ENCODE data around the gene CYP2D6. TPM values are rescaled to one million over a fixed set of nuclear protein-coding genes. Genes with fewer than 3 reads are reported as not detected.

CYP2D6 gene
- total and polyA plus RNA-seq, 4 donors = 23.8 to 486 (median 205) TPM

- no peaks in the 10 kb centered on the region for H3K27me3 ChIP-seq (ENCODE audit: control insufficient read depth in 4 of 4, insufficient read depth in 4 of 4, low read length in 3 of 4)
- TF ChIP-seq JUND (IDR thresholded peaks at IDR 0.05) (no peak), RXRA (IDR thresholded peaks at IDR 0.05) (no peak), HNF4G (IDR thresholded peaks at IDR 0.05) (no peak), SP1 (IDR thresholded peaks at IDR 0.05) (no peak), EGR1 (IDR thresholded peaks at IDR 0.05; ENCODE audit: low read depth in 2 of 2) (no peak)
- TF ChIP-seq, protein P1, sequence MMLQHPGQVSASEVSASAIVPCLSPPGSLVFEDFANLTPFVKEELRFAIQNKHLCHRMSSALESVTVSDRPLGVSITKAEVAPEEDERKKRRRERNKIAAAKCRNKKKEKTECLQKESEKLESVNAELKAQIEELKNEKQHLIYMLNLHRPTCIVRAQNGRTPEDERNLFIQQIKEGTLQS (IDR thresholded peaks at IDR 0.05) = no peak
- H3K9ac ChIP-seq (ENCODE audit: low read depth in 1 of 2, low read length in 2 of 2) = no peak overlapping the region
- peak overlapping the region in 1 of 2 donors; percentile 9 for H3K27ac ChIP-seq (ENCODE audit: low read depth in 1 of 2, low read length in 2 of 2)
- DNase-seq (ENCODE audit: low spot score) = no peak
- H3K4me1 ChIP-seq (ENCODE audit: control insufficient read depth in 4 of 4, insufficient read depth in 4 of 4, low read length in 3 of 4) = peaks cover 0 to 13% (median 8%) of the 10 kb centered on the region in 4 donors
- no peaks in the 10 kb centered on the region for H3K9me3 ChIP-seq (ENCODE audit: control insufficient read depth in 4 of 4, low read length in 3 of 4)
- H3K36me3 ChIP-seq (ENCODE audit: control insufficient read depth in 4 of 4, insufficient read depth in 3 of 4, low read depth in 1 of 4, low read length in 3 of 4) = no peaks in the 10 kb centered on the region
- WGBS = 89% methylated on average over 12 of the region's 12 CpGs
- no peak overlapping the region for H3K4me3 ChIP-seq (ENCODE audit: low read depth in 1 of 3, low read length in 3 of 3)
Measured at GRCh38 chr22:42154293-42155052, 23.9 kb upstream of the CYP2D6 start.

DNA sequence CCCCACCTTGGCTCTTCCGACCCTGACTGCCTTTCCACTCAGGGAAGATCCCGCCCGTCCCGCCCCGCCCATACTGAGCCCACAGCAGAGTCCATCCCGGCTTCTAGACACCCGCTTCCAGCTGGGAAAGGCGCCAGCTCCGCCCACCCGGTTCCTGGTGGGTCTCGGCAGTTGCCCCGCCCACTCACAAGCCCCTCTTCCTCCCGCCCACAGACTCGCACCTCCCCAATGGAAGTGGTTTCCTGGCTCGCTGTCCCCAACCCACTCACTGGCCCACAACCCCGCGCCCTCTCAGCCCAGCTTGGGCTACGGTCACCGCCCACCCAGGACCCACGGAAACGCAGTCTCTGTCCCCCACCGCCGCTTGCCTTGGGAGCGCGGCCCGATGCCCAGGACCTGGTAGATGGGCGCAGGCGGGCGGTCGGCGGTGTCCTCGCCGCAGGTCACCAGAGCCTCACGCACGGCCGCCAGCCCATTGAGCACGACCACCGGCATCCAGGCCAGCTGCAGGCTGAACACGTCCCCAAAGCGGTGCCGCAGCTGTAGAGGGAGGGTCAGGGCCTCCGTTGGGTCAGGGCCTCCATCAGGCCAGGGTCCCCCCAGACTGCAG lies 22.2 kb upstream of the CYP2D6 start:
- TF ChIP-seq FOXA1 (IDR thresholded peaks at IDR 0.05) (no peak), RXRA (IDR thresholded peaks at IDR 0.05) (no peak), EGR1 (IDR thresholded peaks at IDR 0.05; ENCODE audit: low read depth in 2 of 2) (no peak), TAF1 (conservative IDR thresholded peaks at IDR 0.05) (no peak), SP1 (IDR thresholded peaks at IDR 0.05) (no peak), GABPA (IDR thresholded peaks at IDR 0.05 in 1 of 2, conservative IDR thresholded peaks at IDR 0.05 in 1 of 2) (no peak), HNF4A (conservative IDR thresholded peaks at IDR 0.05) (no peak), YY1 (IDR thresholded peaks at IDR 0.05) (no peak)
- TF ChIP-seq, protein P2, sequence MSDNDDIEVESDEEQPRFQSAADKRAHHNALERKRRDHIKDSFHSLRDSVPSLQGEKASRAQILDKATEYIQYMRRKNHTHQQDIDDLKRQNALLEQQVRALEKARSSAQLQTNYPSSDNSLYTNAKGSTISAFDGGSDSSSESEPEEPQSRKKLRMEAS (IDR thresholded peaks at IDR 0.05) = no peak
- TF ChIP-seq, protein P1 (IDR thresholded peaks at IDR 0.05) = no peak
- Histone ChIP-seq H3K27me3 (ENCODE audit: control insufficient read depth in 4 of 4, insufficient read depth in 4 of 4, low read length in 3 of 4) (no peaks in the 10 kb centered on the region), H3K9ac (ENCODE audit: low read depth in 1 of 2, low read length in 2 of 2) (no peak overlapping the region), H3K27ac (ENCODE audit: low read depth in 1 of 2, low read length in 2 of 2) (no peak overlapping the region), H3K36me3 (ENCODE audit: control insufficient read depth in 4 of 4, insufficient read depth in 3 of 4, low read depth in 1 of 4, low read length in 3 of 4) (peaks cover 0 to 2% (median under 1%) of the 10 kb centered on the region in 4 donors), H3K9me3 (ENCODE audit: control insufficient read depth in 4 of 4, low read length in 3 of 4) (no peaks in the 10 kb centered on the region), H3K4me1 (ENCODE audit: control insufficient read depth in 4 of 4, insufficient read depth in 4 of 4, low read length in 3 of 4) (peaks cover 0 to 13% (median 8%) of the 10 kb centered on the region in 4 donors), H3K4me3 (ENCODE audit: low read depth in 1 of 3, low read length in 3 of 3) (no peak overlapping the region)
- WGBS = 93% methylated on average over 42 of the region's 42 CpGs
- no peak for DNase-seq (ENCODE audit: low spot score)

GRCh38 chr22:42151924-42152635 lies 21.5 kb upstream of the CYP2D6 start:
- Histone ChIP-seq H3K36me3 (ENCODE audit: control insufficient read depth in 4 of 4, insufficient read depth in 3 of 4, low read depth in 1 of 4, low read length in 3 of 4) (peaks cover 0 to 2% (median 2%) of the 10 kb centered on the region in 4 donors), H3K9ac (ENCODE audit: low read depth in 1 of 2, low read length in 2 of 2) (no peak overlapping the region), H3K27ac (ENCODE audit: low read depth in 1 of 2, low read length in 2 of 2) (no peak overlapping the region), H3K27me3 (ENCODE audit: control insufficient read depth in 4 of 4, insufficient read depth in 4 of 4, low read length in 3 of 4) (no peaks in the 10 kb centered on the region), H3K9me3 (ENCODE audit: control insufficient read depth in 4 of 4, low read length in 3 of 4) (no peaks in the 10 kb centered on the region), H3K4me1 (ENCODE audit: control insufficient read depth in 4 of 4, insufficient read depth in 4 of 4, low read length in 3 of 4) (peaks cover 0 to 13% (median 8%) of the 10 kb centered on the region in 4 donors), H3K4me3 (ENCODE audit: low read depth in 1 of 3, low read length in 3 of 3) (no peak overlapping the region)
- DNase-seq (ENCODE audit: low spot score) = no peak
- WGBS = 93% methylated on average over 43 of the region's 43 CpGs
- TF ChIP-seq FOXA1 (IDR thresholded peaks at IDR 0.05) (no peak), NR2F2 (IDR thresholded peaks at IDR 0.05) (no peak), YY1 (IDR thresholded peaks at IDR 0.05) (no peak), HNF4G (IDR thresholded peaks at IDR 0.05) (no peak), RAD21 (IDR thresholded peaks at IDR 0.05) (no peak), JUND (IDR thresholded peaks at IDR 0.05) (no peak), HNF4A (conservative IDR thresholded peaks at IDR 0.05) (no peak), EGR1 (IDR thresholded peaks at IDR 0.05; ENCODE audit: low read depth in 2 of 2) (no peak), TAF1 (conservative IDR thresholded peaks at IDR 0.05) (no peak), RXRA (IDR thresholded peaks at IDR 0.05) (no peak), GABPA (IDR thresholded peaks at IDR 0.05 in 1 of 2, conservative IDR thresholded peaks at IDR 0.05 in 1 of 2) (no peak)
- TF ChIP-seq, protein P3, sequence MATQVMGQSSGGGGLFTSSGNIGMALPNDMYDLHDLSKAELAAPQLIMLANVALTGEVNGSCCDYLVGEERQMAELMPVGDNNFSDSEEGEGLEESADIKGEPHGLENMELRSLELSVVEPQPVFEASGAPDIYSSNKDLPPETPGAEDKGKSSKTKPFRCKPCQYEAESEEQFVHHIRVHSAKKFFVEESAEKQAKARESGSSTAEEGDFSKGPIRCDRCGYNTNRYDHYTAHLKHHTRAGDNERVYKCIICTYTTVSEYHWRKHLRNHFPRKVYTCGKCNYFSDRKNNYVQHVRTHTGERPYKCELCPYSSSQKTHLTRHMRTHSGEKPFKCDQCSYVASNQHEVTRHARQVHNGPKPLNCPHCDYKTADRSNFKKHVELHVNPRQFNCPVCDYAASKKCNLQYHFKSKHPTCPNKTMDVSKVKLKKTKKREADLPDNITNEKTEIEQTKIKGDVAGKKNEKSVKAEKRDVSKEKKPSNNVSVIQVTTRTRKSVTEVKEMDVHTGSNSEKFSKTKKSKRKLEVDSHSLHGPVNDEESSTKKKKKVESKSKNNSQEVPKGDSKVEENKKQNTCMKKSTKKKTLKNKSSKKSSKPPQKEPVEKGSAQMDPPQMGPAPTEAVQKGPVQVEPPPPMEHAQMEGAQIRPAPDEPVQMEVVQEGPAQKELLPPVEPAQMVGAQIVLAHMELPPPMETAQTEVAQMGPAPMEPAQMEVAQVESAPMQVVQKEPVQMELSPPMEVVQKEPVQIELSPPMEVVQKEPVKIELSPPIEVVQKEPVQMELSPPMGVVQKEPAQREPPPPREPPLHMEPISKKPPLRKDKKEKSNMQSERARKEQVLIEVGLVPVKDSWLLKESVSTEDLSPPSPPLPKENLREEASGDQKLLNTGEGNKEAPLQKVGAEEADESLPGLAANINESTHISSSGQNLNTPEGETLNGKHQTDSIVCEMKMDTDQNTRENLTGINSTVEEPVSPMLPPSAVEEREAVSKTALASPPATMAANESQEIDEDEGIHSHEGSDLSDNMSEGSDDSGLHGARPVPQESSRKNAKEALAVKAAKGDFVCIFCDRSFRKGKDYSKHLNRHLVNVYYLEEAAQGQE (IDR thresholded peaks at IDR 0.05) = no peak
- TF ChIP-seq, protein P1 (IDR thresholded peaks at IDR 0.05) = no peak
- TF ChIP-seq, protein P4, sequence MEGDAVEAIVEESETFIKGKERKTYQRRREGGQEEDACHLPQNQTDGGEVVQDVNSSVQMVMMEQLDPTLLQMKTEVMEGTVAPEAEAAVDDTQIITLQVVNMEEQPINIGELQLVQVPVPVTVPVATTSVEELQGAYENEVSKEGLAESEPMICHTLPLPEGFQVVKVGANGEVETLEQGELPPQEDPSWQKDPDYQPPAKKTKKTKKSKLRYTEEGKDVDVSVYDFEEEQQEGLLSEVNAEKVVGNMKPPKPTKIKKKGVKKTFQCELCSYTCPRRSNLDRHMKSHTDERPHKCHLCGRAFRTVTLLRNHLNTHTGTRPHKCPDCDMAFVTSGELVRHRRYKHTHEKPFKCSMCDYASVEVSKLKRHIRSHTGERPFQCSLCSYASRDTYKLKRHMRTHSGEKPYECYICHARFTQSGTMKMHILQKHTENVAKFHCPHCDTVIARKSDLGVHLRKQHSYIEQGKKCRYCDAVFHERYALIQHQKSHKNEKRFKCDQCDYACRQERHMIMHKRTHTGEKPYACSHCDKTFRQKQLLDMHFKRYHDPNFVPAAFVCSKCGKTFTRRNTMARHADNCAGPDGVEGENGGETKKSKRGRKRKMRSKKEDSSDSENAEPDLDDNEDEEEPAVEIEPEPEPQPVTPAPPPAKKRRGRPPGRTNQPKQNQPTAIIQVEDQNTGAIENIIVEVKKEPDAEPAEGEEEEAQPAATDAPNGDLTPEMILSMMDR (IDR thresholded peaks at IDR 0.05; ENCODE audit: low read depth, low read length, missing input control) = no peak
- TF ChIP-seq, protein P2 (IDR thresholded peaks at IDR 0.05) = no peak
